Neural progenitor cell (in vitro differentiated cells): ENCODE data around the gene TMEM41A.

Experiments
- EZH2phosphoT487 ChIP-seq: fragments of 200-600 bp; sonication (generic); IDR thresholded peaks from 2 replicates; pipeline ENCODE4 v1.6.1; 2017; ENCODE audit warnings: antibody characterized with exemption
- TF ChIP-seq, protein P1 (sequence below): fragments of 200-600 bp; sonication (generic); IDR thresholded peaks from 2 replicates; pipeline ENCODE4 v1.5.1; 2017; ENCODE audit warnings: antibody characterized with exemption, mild to moderate bottlenecking

DNA sequence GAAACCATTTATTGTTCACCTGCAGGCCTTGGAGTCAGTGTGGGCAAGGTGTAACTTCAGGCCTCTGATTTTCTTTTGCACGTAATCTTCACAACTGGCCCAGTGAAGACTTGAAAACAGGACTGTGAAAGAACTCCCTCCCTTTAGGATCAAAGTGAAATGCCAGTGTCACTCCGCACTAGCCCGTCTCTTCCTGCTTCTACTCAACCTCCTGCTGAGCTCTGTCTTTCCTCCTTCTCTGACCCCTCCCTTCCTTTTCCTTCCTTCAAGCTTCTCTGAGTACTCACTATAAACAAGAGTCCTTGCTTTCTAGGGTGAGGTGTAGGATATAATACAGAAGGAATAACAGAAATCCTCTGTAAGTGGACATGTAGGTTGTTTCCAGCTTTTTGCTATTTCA lies 28.5 kb downstream of the TMEM41A start:
- TF ChIP-seq, protein P1, sequence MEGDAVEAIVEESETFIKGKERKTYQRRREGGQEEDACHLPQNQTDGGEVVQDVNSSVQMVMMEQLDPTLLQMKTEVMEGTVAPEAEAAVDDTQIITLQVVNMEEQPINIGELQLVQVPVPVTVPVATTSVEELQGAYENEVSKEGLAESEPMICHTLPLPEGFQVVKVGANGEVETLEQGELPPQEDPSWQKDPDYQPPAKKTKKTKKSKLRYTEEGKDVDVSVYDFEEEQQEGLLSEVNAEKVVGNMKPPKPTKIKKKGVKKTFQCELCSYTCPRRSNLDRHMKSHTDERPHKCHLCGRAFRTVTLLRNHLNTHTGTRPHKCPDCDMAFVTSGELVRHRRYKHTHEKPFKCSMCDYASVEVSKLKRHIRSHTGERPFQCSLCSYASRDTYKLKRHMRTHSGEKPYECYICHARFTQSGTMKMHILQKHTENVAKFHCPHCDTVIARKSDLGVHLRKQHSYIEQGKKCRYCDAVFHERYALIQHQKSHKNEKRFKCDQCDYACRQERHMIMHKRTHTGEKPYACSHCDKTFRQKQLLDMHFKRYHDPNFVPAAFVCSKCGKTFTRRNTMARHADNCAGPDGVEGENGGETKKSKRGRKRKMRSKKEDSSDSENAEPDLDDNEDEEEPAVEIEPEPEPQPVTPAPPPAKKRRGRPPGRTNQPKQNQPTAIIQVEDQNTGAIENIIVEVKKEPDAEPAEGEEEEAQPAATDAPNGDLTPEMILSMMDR, result no peak
- no peak for TF ChIP-seq EZH2phosphoT487
